Upper lobe of left lung (tissue), 6 donors: Measurements from ENCODE around the gene KCNS3. TPM values are rescaled to one million over a fixed set of nuclear protein-coding genes. Genes with fewer than 3 reads are reported as not detected.
A peak's percentile ranks its signal among the peaks of the same experiment; 100 is the strongest.

Source experiments
- ATAC-seq, 2 donors: fragments of 200-7000 bp; cut with Tn5 transposase; one replicate each; pipeline ENCODE4 v1.9.1; 2022; ENCODE audit warnings: mild to moderate bottlenecking in 2 of 2, moderate library complexity in 2 of 2; ENCODE audit not compliant: low FRiP score in 2 of 2
- DNase-seq, 2 donors: peaks; one replicate each; pipeline ENCODE4 v3.0.0-alpha.2; 2019 to 2020
- H3K27ac ChIP-seq, 4 donors: fragments of 200-600 bp; sonication (generic); one replicate each; pipeline ENCODE4 v1.5.1; 2016 to 2019
- H3K27me3 ChIP-seq, 4 donors: fragments of 200-600 bp; sonication (generic); one replicate each; pipeline ENCODE4 v1.5.1; 2017 to 2019
- H3K36me3 ChIP-seq, 4 donors: fragments of 200-600 bp; sonication (generic); one replicate each; pipeline ENCODE4 v1.5.1; 2016 to 2019
- H3K4me1 ChIP-seq, 4 donors: fragments of 200-600 bp; sonication (generic); one replicate each; pipeline ENCODE4 v1.5.1; 2018 to 2019
- H3K4me3 ChIP-seq, 4 donors: fragments of 200-600 bp; sonication (generic); one replicate each; pipeline ENCODE4 v1.5.1; 2017 to 2019; ENCODE audit warnings: mild to moderate bottlenecking in 2 of 4, moderate library complexity in 1 of 4
- H3K9me3 ChIP-seq, 4 donors: fragments of 200-600 bp; sonication (generic); one replicate each; pipeline ENCODE4 v1.5.1; 2018 to 2019
- EP300 ChIP-seq, 4 donors: sonication (generic); formaldehyde crosslinking; IDR thresholded peaks; one replicate each; pipeline ENCODE4 v1.5.1; 2017; ENCODE audit warnings: antibody characterized with exemption in 4 of 4, control low read depth in 2 of 4
- POLR2A ChIP-seq, 4 donors: fragments of 450-650 bp; IDR thresholded peaks; one replicate each; pipeline ENCODE4 v1.5.1; 2016 to 2017; ENCODE audit warnings: antibody characterized with exemption in 4 of 4, mild to moderate bottlenecking in 2 of 4
- POLR2AphosphoS5 ChIP-seq, 2 donors: sonication (generic); formaldehyde crosslinking; IDR thresholded peaks; one replicate each; pipeline ENCODE4 v1.5.1; 2017; ENCODE audit warnings: antibody characterized with exemption in 2 of 2
- WGBS, 2 donors: methylation state at CpG; one replicate each; pipeline ENCODE4 v1.1.5; 2017 to 2018; 5-methylcytosine and 5-hydroxymethylcytosine counted together
- total RNA-seq, 6 donors: library from RNA; depleted of rRNA in 4 of 6; stranded (reverse); fragments of >200 nt in 4 of 6; gene quantifications; one replicate each; pipeline versions ENCODE4 v1.1.0 to v1.2.1, GENCODE V29; 2016 to 2021
- TF ChIP-seq, protein P1 (sequence below), 6 experiments: fragments of 450-650 bp in 4 of 6; fragments of 200-600 bp in 2 of 6; sonication (generic) in 2 of 6; IDR thresholded peaks; one replicate each; pipeline ENCODE4 v1.5.1; 2016 to 2019; ENCODE audit warnings: antibody characterized with exemption in 6 of 6
- donor health status: DM: no; HTN: no; CAD: no; lungs with moderate emphysema.
- donor health status: DM: no; HTN: yes; CAD: no; lungs with severe emphysema.

KCNS3 gene
- total RNA-seq, 6 donors from 2014 or later, result 34.2 to 110 (median 48.8) TPM

DNA sequence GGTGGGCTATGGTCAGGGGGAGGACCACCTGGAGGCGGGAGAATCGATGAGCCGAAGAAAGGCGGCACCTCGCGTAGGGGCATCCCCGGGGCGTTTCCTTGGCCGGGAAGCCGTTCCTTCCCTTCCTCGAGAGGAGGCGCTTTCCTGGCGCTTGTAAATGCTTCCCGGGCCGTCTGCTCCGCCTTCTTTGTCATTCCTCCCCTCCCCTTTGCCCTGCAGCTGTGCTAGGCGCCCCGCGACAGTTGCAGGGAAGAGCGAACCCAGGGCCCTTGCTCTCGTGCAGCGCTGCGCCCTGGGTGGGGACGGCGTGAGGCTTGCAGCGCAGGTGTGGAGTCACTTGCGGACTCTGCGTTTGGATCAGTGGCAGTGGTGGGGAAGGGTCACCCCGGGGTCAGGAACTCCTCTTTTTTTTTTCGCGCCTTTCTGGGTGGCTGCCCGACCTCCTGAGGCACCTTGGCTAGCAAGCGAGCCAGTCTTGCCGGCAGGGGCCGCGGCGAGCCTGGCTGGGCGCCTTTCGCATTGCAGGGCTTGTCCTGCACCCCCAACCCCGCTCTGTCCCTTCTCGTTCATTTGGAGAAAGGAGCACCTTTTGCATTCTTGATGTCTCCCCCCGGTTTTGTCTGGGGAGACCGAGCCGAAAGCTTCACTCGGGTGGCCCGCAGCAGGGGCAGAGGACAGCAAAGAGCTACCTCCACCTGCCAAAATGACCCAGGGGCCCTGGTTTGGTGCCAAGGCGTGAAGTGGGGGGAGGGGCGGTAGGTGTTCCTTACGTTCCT, 858 bp downstream of the KCNS3 start:
- Histone ChIP-seq H3K4me1 (peaks cover 9 to 28% (median 21%) of the 10 kb centered on the region in 4 donors), H3K36me3 (no peaks in the 10 kb centered on the region), H3K4me3 (peak overlapping the region; percentile 64 to 89 (median 84)), H3K27ac (peak overlapping the region; percentile 81 to 90 (median 89)), H3K27me3 (peaks cover 0 to 6% (median 3%) of the 10 kb centered on the region in 4 donors), H3K9me3 (no peaks in the 10 kb centered on the region)
- 2 to 3% methylated on average over 43 to 48 of the region's 49 CpGs for WGBS, 2 donors
- TF ChIP-seq POLR2AphosphoS5 (IDR thresholded peaks at IDR 0.05), result peak in 1 of 2 donors; percentile 45
- TF ChIP-seq POLR2A (IDR thresholded peaks at IDR 0.05), result peak in 1 of 4 donors; percentile 48
- no peak for TF ChIP-seq EP300 (IDR thresholded peaks at IDR 0.05)
- TF ChIP-seq, protein P1, sequence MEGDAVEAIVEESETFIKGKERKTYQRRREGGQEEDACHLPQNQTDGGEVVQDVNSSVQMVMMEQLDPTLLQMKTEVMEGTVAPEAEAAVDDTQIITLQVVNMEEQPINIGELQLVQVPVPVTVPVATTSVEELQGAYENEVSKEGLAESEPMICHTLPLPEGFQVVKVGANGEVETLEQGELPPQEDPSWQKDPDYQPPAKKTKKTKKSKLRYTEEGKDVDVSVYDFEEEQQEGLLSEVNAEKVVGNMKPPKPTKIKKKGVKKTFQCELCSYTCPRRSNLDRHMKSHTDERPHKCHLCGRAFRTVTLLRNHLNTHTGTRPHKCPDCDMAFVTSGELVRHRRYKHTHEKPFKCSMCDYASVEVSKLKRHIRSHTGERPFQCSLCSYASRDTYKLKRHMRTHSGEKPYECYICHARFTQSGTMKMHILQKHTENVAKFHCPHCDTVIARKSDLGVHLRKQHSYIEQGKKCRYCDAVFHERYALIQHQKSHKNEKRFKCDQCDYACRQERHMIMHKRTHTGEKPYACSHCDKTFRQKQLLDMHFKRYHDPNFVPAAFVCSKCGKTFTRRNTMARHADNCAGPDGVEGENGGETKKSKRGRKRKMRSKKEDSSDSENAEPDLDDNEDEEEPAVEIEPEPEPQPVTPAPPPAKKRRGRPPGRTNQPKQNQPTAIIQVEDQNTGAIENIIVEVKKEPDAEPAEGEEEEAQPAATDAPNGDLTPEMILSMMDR (IDR thresholded peaks at IDR 0.05), result peak in 1 of 6 experiments; percentile 36
- ATAC-seq (peak; percentile 86 to 87), DNase-seq (peak; percentile 83 to 89)

DNA sequence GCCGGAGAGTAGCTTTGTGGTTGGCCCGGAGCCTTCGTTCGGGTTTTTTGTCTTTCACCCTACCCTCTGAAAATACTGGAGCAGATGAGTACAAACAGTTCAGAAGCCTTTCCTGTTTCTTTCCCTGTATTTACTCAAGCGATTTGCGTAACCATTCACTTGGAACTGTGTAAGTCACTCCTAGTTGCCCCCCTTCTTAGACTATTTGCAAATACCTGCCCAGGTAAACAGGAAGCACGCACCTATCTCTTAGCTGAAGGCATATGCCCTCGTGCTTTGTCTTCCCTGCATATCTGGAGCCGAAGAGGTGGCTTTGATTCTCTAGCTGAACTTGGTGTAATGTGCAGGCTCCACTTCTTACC, 1.4 kb downstream of the KCNS3 start:
- TF ChIP-seq EP300 (IDR thresholded peaks at IDR 0.05), result peak in 1 of 4 donors; percentile 8
- no peak for TF ChIP-seq POLR2AphosphoS5 (IDR thresholded peaks at IDR 0.05)
- TF ChIP-seq POLR2A (IDR thresholded peaks at IDR 0.05), result no peak
- TF ChIP-seq, protein P1 (IDR thresholded peaks at IDR 0.05), result no peak
- peak in 1 of 2 donors; percentile 48 for ATAC-seq

DNA sequence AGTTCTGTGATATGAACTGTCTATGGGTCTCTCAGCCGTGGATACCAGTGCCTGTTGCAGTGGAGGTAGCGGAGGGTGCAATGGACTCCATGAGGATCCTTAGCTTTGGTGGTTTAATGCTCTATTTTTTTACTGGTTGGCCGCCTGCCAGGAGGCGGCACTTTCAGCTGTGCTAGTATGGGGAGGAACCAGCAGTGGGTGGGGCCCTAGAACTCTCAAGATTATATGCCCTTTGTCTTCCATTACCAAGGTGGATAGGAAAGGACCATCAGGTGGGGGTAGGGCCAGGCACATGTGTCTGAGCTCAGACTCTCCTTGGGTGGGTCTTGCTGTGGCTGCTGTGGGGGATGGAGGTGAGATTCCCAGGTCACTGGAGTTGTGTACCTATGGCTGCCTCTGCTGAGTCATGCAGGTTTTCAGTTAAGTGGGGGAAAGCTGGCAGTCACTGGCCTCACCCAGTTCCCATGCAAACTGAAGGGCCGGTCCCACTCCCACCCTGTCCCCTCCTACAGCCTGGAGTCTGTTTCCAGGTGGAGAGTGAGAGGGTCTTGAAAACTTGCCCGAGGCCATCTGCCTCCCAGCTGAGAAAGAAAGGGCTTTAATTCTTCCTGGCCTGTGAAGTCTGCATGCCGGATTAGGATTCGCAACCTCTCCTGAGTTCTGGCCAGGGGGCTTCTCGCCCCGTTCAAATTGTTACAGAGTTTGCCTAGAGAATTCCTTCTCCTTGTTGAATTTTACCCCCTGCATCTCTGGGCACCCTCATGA, 14.5 kb downstream of the KCNS3 start:
- WGBS, 2 donors, result 55% methylated on average over 9 to 10 of the region's 10 CpGs
- Histone ChIP-seq H3K27me3 (no peaks in the 10 kb centered on the region), H3K4me3 (no peak overlapping the region), H3K27ac (no peak overlapping the region), H3K9me3 (no peaks in the 10 kb centered on the region), H3K4me1 (peaks cover 0 to 9% (median 3%) of the 10 kb centered on the region in 4 donors), H3K36me3 (no peaks in the 10 kb centered on the region)
- DNase-seq, result peak in 1 of 2 donors; percentile 29
- TF ChIP-seq EP300 (IDR thresholded peaks at IDR 0.05) (no peak), POLR2AphosphoS5 (IDR thresholded peaks at IDR 0.05) (no peak), POLR2A (IDR thresholded peaks at IDR 0.05) (no peak)
- TF ChIP-seq, protein P1 (IDR thresholded peaks at IDR 0.05), result no peak
- no peak for ATAC-seq

More for the DNA sequence above, 1.4 kb downstream of the KCNS3 start:
- no peaks in the 10 kb centered on the region for H3K36me3 ChIP-seq
- peak overlapping the region; percentile 81 to 90 (median 89) for H3K27ac ChIP-seq
- peak overlapping the region; percentile 64 to 89 (median 84) for H3K4me3 ChIP-seq
- no peaks in the 10 kb centered on the region for H3K9me3 ChIP-seq
- no peak for DNase-seq
- peaks cover 9 to 28% (median 21%) of the 10 kb centered on the region in 4 donors for H3K4me1 ChIP-seq
- H3K27me3 ChIP-seq, result peaks cover 0 to 6% (median 3%) of the 10 kb centered on the region in 4 donors
- 26 to 28% methylated on average over 9 of the region's 9 CpGs for WGBS, 2 donors

DNA sequence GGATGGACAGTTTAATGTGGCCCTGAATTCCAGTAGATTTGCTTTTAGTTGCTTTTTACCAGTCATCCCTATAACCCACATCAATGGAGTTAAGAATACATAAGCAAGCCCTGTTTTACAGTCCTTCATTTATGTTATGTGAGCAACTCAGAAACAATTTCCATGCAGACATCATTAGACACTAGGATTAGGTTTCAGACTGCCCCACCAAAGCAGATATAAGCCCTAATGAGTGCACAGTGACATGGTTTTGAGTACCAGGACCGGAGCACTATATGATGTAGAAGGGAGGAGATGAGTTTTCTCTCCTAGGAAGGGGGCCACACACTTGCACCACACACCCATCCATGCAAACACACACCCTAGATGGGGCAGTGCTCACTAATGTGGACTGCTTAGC, 15.5 kb downstream of the KCNS3 start:
- no peak for TF ChIP-seq EP300 (IDR thresholded peaks at IDR 0.05)
- Histone ChIP-seq H3K27ac (no peak overlapping the region), H3K4me3 (no peak overlapping the region), H3K4me1 (peaks cover 0 to 9% (median 3%) of the 10 kb centered on the region in 4 donors), H3K27me3 (no peaks in the 10 kb centered on the region), H3K9me3 (no peaks in the 10 kb centered on the region), H3K36me3 (no peaks in the 10 kb centered on the region)
- DNase-seq (no peak), ATAC-seq (no peak)
- WGBS, 2 donors, result 0% methylated on average over 1 of the region's 1 CpG; no CpG with 5 or more reads in 1 of the 2 donors

DNA sequence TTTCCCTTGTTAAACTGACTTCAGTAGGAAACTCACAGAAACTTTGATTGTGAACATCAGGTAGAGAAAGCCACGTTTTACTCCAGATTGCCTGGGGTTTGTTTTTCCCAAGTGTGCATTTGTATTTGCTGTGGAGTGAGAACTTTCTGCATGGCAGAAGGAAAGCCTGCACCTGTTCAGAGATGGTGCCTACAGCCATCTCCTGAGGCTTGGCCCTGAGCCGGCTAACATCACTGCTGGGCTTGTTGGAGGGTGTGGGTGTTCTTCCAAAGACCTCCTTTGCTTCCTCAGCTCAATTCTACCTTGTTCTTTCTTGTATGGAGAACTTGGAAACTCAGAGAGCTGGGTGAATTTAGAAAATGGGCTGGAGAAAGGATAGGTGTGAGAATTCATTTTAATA, 16.1 kb downstream of the KCNS3 start:
- Histone ChIP-seq H3K27me3 (no peaks in the 10 kb centered on the region), H3K4me3 (no peak overlapping the region), H3K36me3 (no peaks in the 10 kb centered on the region), H3K27ac (no peak overlapping the region), H3K4me1 (peaks cover 0 to 9% (median 3%) of the 10 kb centered on the region in 4 donors), H3K9me3 (no peaks in the 10 kb centered on the region)
- 70 to 77% methylated on average over 2 of the region's 2 CpGs for WGBS, 2 donors
- ATAC-seq (no peak), DNase-seq (no peak)
- TF ChIP-seq, protein P1 (IDR thresholded peaks at IDR 0.05), result no peak
